Mesenchymal stem cell (in vitro differentiated cells and primary cell): ENCODE measurements around the gene QKI.

Experiments
- DNase-seq: peaks from one replicate; pipeline ENCODE4 v3.0.0-alpha.2; 2013
- H2AFZ ChIP-seq: one replicate; pipeline ENCODE4 v1.6.1; 2013; ENCODE audit warnings: low read depth, mild to moderate bottlenecking, control low read depth, inconsistent platforms, low read length, moderate library complexity
- H2AK5ac ChIP-seq: 2 replicates; pipeline ENCODE4 v1.6.1; 2013; ENCODE audit warnings: low read length, moderate library complexity, mild to moderate bottlenecking, inconsistent platforms; ENCODE audit not compliant: severe bottlenecking
- H2BK120ac ChIP-seq: one replicate; pipeline ENCODE4 v1.6.1; 2013; ENCODE audit warnings: low read depth, mild to moderate bottlenecking, inconsistent platforms, low read length, moderate library complexity
- H2BK12ac ChIP-seq, 2 experiments: one replicate each; pipeline ENCODE4 v1.6.1; 2013; ENCODE audit warnings: inconsistent platforms in 2 of 2, low read length in 2 of 2, mild to moderate bottlenecking in 2 of 2, moderate library complexity in 2 of 2, control low read depth in 1 of 2
- H2BK15ac ChIP-seq: one replicate; pipeline ENCODE4 v1.6.1; 2013; ENCODE audit warnings: mild to moderate bottlenecking, low read depth, inconsistent platforms; ENCODE audit not compliant: poor library complexity, severe bottlenecking
- H2BK5ac ChIP-seq: 2 replicates; pipeline ENCODE4 v1.6.1; 2013; ENCODE audit warnings: low read depth, mild to moderate bottlenecking, low read length, control low read depth, inconsistent platforms; ENCODE audit not compliant: poor library complexity, severe bottlenecking
- H3K14ac ChIP-seq, 2 experiments: one replicate each; pipeline ENCODE4 v1.6.1; 2013; ENCODE audit warnings: inconsistent platforms in 2 of 2, low read length in 2 of 2, control low read depth in 1 of 2, mild to moderate bottlenecking in 1 of 2, moderate library complexity in 1 of 2
- H3K18ac ChIP-seq, 2 experiments: one replicate each; pipeline ENCODE4 v1.6.1; 2013; ENCODE audit warnings: inconsistent platforms in 2 of 2, low read length in 2 of 2, control low read depth in 1 of 2, low read depth in 1 of 2, mild to moderate bottlenecking in 1 of 2
- H3K23ac ChIP-seq, 2 experiments: one replicate each; pipeline ENCODE4 v1.6.1; 2013; ENCODE audit warnings: inconsistent platforms in 2 of 2, low read length in 2 of 2, mild to moderate bottlenecking in 2 of 2, moderate library complexity in 2 of 2, control low read depth in 1 of 2
- H3K27ac ChIP-seq: 2 replicates; pipeline ENCODE4 v1.5.1; 2013; ENCODE audit warnings: mild to moderate bottlenecking, moderate library complexity, low read length, control low read depth, inconsistent platforms; ENCODE audit not compliant: poor library complexity, severe bottlenecking
- H3K27me3 ChIP-seq, 2 experiments: 2 replicates each; pipeline versions ENCODE4 v1.6.1 to v1.7.0; 2013; ENCODE audit warnings: low read length in 2 of 2, mild to moderate bottlenecking in 2 of 2, moderate library complexity in 2 of 2, control low read depth in 1 of 2, inconsistent platforms in 1 of 2; ENCODE audit not compliant: control insufficient read depth in 1 of 2, insufficient read depth in 1 of 2
- H3K36me3 ChIP-seq, 2 experiments: 2 replicates each; pipeline versions ENCODE4 v1.6.1 to v1.7.0; 2013; ENCODE audit warnings: low read length in 2 of 2, control low read depth in 1 of 2, inconsistent platforms in 1 of 2, low read depth in 1 of 2, mild to moderate bottlenecking in 1 of 2; ENCODE audit not compliant: insufficient read depth in 2 of 2, control insufficient read depth in 1 of 2
- H3K4ac ChIP-seq, 2 experiments: one replicate each; pipeline ENCODE4 v1.6.1; 2013; ENCODE audit warnings: inconsistent platforms in 2 of 2, low read length in 2 of 2, mild to moderate bottlenecking in 2 of 2, moderate library complexity in 2 of 2, control low read depth in 1 of 2, low read depth in 1 of 2
- H3K4me1 ChIP-seq: 2 replicates; pipeline ENCODE4 v1.6.1; 2013; ENCODE audit warnings: low read depth, low read length, control low read depth; ENCODE audit not compliant: control insufficient read depth, insufficient read depth
- H3K4me2 ChIP-seq: 2 replicates; pipeline ENCODE4 v1.6.1; 2013; ENCODE audit warnings: low read length, mild to moderate bottlenecking, inconsistent platforms; ENCODE audit not compliant: poor library complexity, severe bottlenecking
- H3K4me3 ChIP-seq, 2 experiments: 2 replicates each; pipeline versions ENCODE4 v1.5.1 to v1.7.0; 2013; ENCODE audit warnings: low read length in 2 of 2, mild to moderate bottlenecking in 2 of 2, control low read depth in 1 of 2, low read depth in 1 of 2; ENCODE audit not compliant: insufficient read depth in 1 of 2
- H3K79me1 ChIP-seq: replicated peaks from 2 replicates; pipeline ENCODE4 v1.6.1; 2013; ENCODE audit warnings: mild to moderate bottlenecking, control low read depth, low read length, inconsistent platforms; ENCODE audit not compliant: poor library complexity, severe bottlenecking
- H3K9ac ChIP-seq: 2 replicates; pipeline ENCODE4 v1.7.0; 2013; ENCODE audit warnings: mild to moderate bottlenecking, low read length, moderate library complexity
- H3K9me3 ChIP-seq: 2 replicates; pipeline ENCODE4 v1.7.0; 2013; ENCODE audit warnings: mild to moderate bottlenecking, low read length; ENCODE audit not compliant: control insufficient read depth
- H4K8ac ChIP-seq: one replicate; pipeline ENCODE4 v1.6.1; 2013; ENCODE audit warnings: inconsistent platforms, mild to moderate bottlenecking, low read length, moderate library complexity
- H4K91ac ChIP-seq: one replicate; pipeline ENCODE4 v1.6.1; 2013; ENCODE audit warnings: mild to moderate bottlenecking, low read length, inconsistent platforms
- WGBS: methylation state at CpG from one replicate; pipeline ENCODE4 v1.1.7; 2013; ENCODE audit warnings: mixed read lengths; 5-methylcytosine and 5-hydroxymethylcytosine counted together

Gene QKI

GRCh38 chr6:163406830-163407229 is 7.7 kb upstream of the QKI start:
- H3K23ac ChIP-seq: no peak overlapping the region
- H2BK15ac ChIP-seq: peak overlapping the region; percentile 65
- no peak overlapping the region for H4K91ac ChIP-seq
- H2BK5ac ChIP-seq: no peak overlapping the region
- no peak overlapping the region for H2AFZ ChIP-seq
- no peaks in the 10 kb centered on the region for H3K9me3 ChIP-seq
- WGBS: 100% methylated on average over 2 of the region's 2 CpGs
- H3K4me2 ChIP-seq: no peak overlapping the region
- H3K36me3 ChIP-seq: no peaks in the 10 kb centered on the region
- no peak overlapping the region for H3K18ac ChIP-seq
- H3K4me1 ChIP-seq: peaks cover 10% of the 10 kb centered on the region
- peak overlapping the region in 1 of 2 experiments; percentile 70 for H2BK12ac ChIP-seq
- H2BK120ac ChIP-seq: no peak overlapping the region
- no peak overlapping the region for H3K4ac ChIP-seq
- DNase-seq: no peak
- H3K14ac ChIP-seq: no peak overlapping the region
- H2AK5ac ChIP-seq: peak overlapping the region; percentile 61
- peaks cover 4% of the 10 kb centered on the region for H3K79me1 ChIP-seq
- no peak overlapping the region for H3K4me3 ChIP-seq
- no peak overlapping the region for H4K8ac ChIP-seq
- H3K9ac ChIP-seq: peak overlapping the region; percentile 85
- H3K27ac ChIP-seq: no peak overlapping the region
- no peaks in the 10 kb centered on the region for H3K27me3 ChIP-seq

- Histone ChIP-seq H3K9ac (no peak overlapping the region), H3K4me1 (peaks cover 10% of the 10 kb centered on the region), H3K36me3 (no peaks in the 10 kb centered on the region), H2AFZ (no peak overlapping the region), H3K4ac (no peak overlapping the region), H3K27ac (peak overlapping the region; percentile 39), H3K23ac (no peak overlapping the region), H3K14ac (no peak overlapping the region), H3K4me2 (no peak overlapping the region), H4K8ac (no peak overlapping the region), H3K79me1 (peaks cover 4% of the 10 kb centered on the region), H2AK5ac (no peak overlapping the region), H2BK12ac (no peak overlapping the region), H2BK120ac (no peak overlapping the region), H2BK15ac (no peak overlapping the region), H3K4me3 (no peak overlapping the region), H4K91ac (no peak overlapping the region), H3K18ac (no peak overlapping the region), H3K9me3 (no peaks in the 10 kb centered on the region), H3K27me3 (no peaks in the 10 kb centered on the region), H2BK5ac (no peak overlapping the region)
- DNase-seq: no peak
- WGBS: 96% methylated on average over 8 of the region's 9 CpGs
These were observed 6.0 kb upstream of the QKI start for GRCh38 chr6:163408352-163408991.

GRCh38 chr6:163409712-163410111 is 4.8 kb upstream of the QKI start:
- no peak overlapping the region for H2BK5ac ChIP-seq
- DNase-seq: no peak
- no peak overlapping the region for H3K4ac ChIP-seq
- H3K27me3 ChIP-seq: no peaks in the 10 kb centered on the region
- no peak overlapping the region for H3K18ac ChIP-seq
- no peaks in the 10 kb centered on the region for H3K36me3 ChIP-seq
- 97% methylated on average over 11 of the region's 12 CpGs for WGBS
- H2AFZ ChIP-seq: no peak overlapping the region
- H3K4me3 ChIP-seq: no peak overlapping the region
- H2BK120ac ChIP-seq: no peak overlapping the region
- H3K79me1 ChIP-seq: peaks cover 4% of the 10 kb centered on the region
- no peak overlapping the region for H3K27ac ChIP-seq
- no peak overlapping the region for H4K91ac ChIP-seq
- H3K14ac ChIP-seq: no peak overlapping the region
- H2AK5ac ChIP-seq: no peak overlapping the region
- H2BK12ac ChIP-seq: no peak overlapping the region
- peaks cover 10% of the 10 kb centered on the region for H3K4me1 ChIP-seq
- no peak overlapping the region for H4K8ac ChIP-seq
- H3K4me2 ChIP-seq: no peak overlapping the region
- no peak overlapping the region for H2BK15ac ChIP-seq
- no peak overlapping the region for H3K9ac ChIP-seq
- no peak overlapping the region for H3K23ac ChIP-seq
- H3K9me3 ChIP-seq: no peaks in the 10 kb centered on the region

- H3K23ac ChIP-seq: no peak overlapping the region
- peaks cover 5% of the 10 kb centered on the region for H3K4me1 ChIP-seq
- H2AFZ ChIP-seq: no peak overlapping the region
- H3K27ac ChIP-seq: no peak overlapping the region
- no peak overlapping the region for H2AK5ac ChIP-seq
- H3K14ac ChIP-seq: no peak overlapping the region
- H4K8ac ChIP-seq: no peak overlapping the region
- peak overlapping the region in 1 of 2 experiments; percentile 87 for H3K4me3 ChIP-seq
- H2BK12ac ChIP-seq: no peak overlapping the region
- H3K4ac ChIP-seq: no peak overlapping the region
- no peak overlapping the region for H4K91ac ChIP-seq
- 67% methylated on average over 1 of the region's 1 CpG for WGBS
- H3K36me3 ChIP-seq: no peaks in the 10 kb centered on the region
- peaks cover 2% of the 10 kb centered on the region for H3K79me1 ChIP-seq
- H2BK15ac ChIP-seq: no peak overlapping the region
- H2BK120ac ChIP-seq: no peak overlapping the region
- no peaks in the 10 kb centered on the region for H3K9me3 ChIP-seq
- peak overlapping the region; percentile 93 for H3K9ac ChIP-seq
- H3K27me3 ChIP-seq: no peaks in the 10 kb centered on the region
- H2BK5ac ChIP-seq: no peak overlapping the region
- H3K4me2 ChIP-seq: peak overlapping the region; percentile 16
- H3K18ac ChIP-seq: no peak overlapping the region
- no peak for DNase-seq
These were observed 2.2 kb upstream of the QKI start for GRCh38 chr6:163412341-163412740.
